H1 (cell line): Measurements from ENCODE around the gene ZNF318. TPM values are rescaled to one million over a fixed set of nuclear protein-coding genes. Genes with fewer than 3 reads are reported as not detected.

Source experiments
- CTCF ChIA-PET: fragments of 300-600 bp; sonication (Branson Sonifier 250); formaldehyde crosslinking; loops from one replicate; lab custom pipeline; 2021; ENCODE audit not compliant: partially characterized antibody; lab: Charles Lee
- POLR2A ChIA-PET: fragments of 300-600 bp; sonication (Branson Sonifier 250); formaldehyde crosslinking; loops from one replicate; lab custom pipeline; 2021; ENCODE audit warnings: inconsistent platforms; ENCODE audit not compliant: partially characterized antibody; lab: Charles Lee
- DNase-seq, 2 experiments: peaks; one replicate each; pipeline versions ENCODE4 v3.0.0 to v3.0.0-alpha.2; 2010 to 2022; ENCODE audit warnings: low spot score in 2 of 2, low read depth in 1 of 2, mixed read lengths in 1 of 2
- FAIRE-seq: peaks from 2 replicates; lab custom pipeline; 2011; peaks lifted over from hg19 to GRCh38; lab: Jason Lieb, UNC
- H2AFZ ChIP-seq: 2 replicates; pipeline ENCODE4 v1.8.1; 2012; ENCODE audit warnings: low read length, inconsistent platforms
- H2AK5ac ChIP-seq: 2 replicates; pipeline ENCODE4 v1.6.1; 2013; ENCODE audit warnings: low read depth, low read length
- H2BK120ac ChIP-seq: replicated peaks from 2 replicates; pipeline ENCODE3; 2013; ENCODE audit warnings: low read depth, low read length, inconsistent platforms
- H2BK12ac ChIP-seq: 2 replicates; pipeline ENCODE4 v1.6.1; 2013; ENCODE audit warnings: low read depth, low read length
- H2BK15ac ChIP-seq: 2 replicates; pipeline ENCODE4 v1.6.1; 2013; ENCODE audit warnings: low read length
- H2BK20ac ChIP-seq: 2 replicates; pipeline ENCODE4 v1.6.1; 2013; ENCODE audit warnings: low read length
- H2BK5ac ChIP-seq: 2 replicates; pipeline ENCODE4 v1.6.1; 2013; ENCODE audit warnings: low read depth, low read length
- H3K14ac ChIP-seq: 2 replicates; pipeline ENCODE4 v1.6.1; 2013; ENCODE audit warnings: inconsistent platforms; ENCODE audit not compliant: insufficient read length
- H3K18ac ChIP-seq: 2 replicates; pipeline ENCODE4 v1.6.1; 2013; ENCODE audit warnings: low read length; ENCODE audit errors: extremely low read depth
- H3K23ac ChIP-seq: 2 replicates; pipeline ENCODE4 v1.6.1; 2013; ENCODE audit warnings: inconsistent platforms; ENCODE audit not compliant: insufficient read length
- H3K23me2 ChIP-seq: 2 replicates; pipeline ENCODE4 v1.6.1; 2013; ENCODE audit warnings: low read depth, low read length
- H3K27ac ChIP-seq: 2 replicates; pipeline ENCODE4 v1.6.1; 2011; ENCODE audit warnings: low read depth, low read length, inconsistent platforms
- H3K27me3 ChIP-seq, 4 experiments: replicated peaks in 1 of 4; 1 replicate in 1 of 4; 2 replicates in 3 of 4; pipeline versions ENCODE4 v1.6.1 to v1.8.1; 2011 to 2013; ENCODE audit warnings: low read length in 3 of 4, mild to moderate bottlenecking in 3 of 4, inconsistent platforms in 2 of 4, mixed read lengths in 2 of 4, moderate library complexity in 1 of 4; ENCODE audit not compliant: control insufficient read depth in 3 of 4, insufficient read depth in 3 of 4; ENCODE audit errors: extremely low read depth in 1 of 4
- H3K36me3 ChIP-seq, 4 experiments: 2 replicates each; pipeline versions ENCODE4 v1.6.1 to v1.8.1; 2011 to 2013; ENCODE audit warnings: mild to moderate bottlenecking in 4 of 4, low read length in 3 of 4, moderate library complexity in 2 of 4, control low read depth in 1 of 4, inconsistent platforms in 1 of 4; ENCODE audit not compliant: insufficient read depth in 4 of 4, control insufficient read depth in 2 of 4
- H3K4ac ChIP-seq: replicated peaks from 2 replicates; pipeline ENCODE3; 2013; ENCODE audit warnings: low read length, low read depth, mixed read lengths, inconsistent platforms; ENCODE audit not compliant: insufficient read length
- H3K4me1 ChIP-seq, 4 experiments: replicated peaks in 1 of 4; 1 replicate in 1 of 4; 2 replicates in 3 of 4; pipeline versions ENCODE4 v1.6.1 to v1.8.1; 2011 to 2013; ENCODE audit warnings: low read length in 3 of 4, inconsistent platforms in 2 of 4, mixed read lengths in 1 of 4; ENCODE audit not compliant: insufficient read depth in 4 of 4, control insufficient read depth in 3 of 4
- H3K4me2 ChIP-seq, 2 experiments: 2 replicates each; pipeline versions ENCODE4 v1.6.1 to v1.8.1; 2011 to 2013; ENCODE audit warnings: low read depth in 2 of 2, low read length in 2 of 2, control low read depth in 1 of 2, inconsistent platforms in 1 of 2, mild to moderate bottlenecking in 1 of 2; ENCODE audit not compliant: insufficient read depth in 1 of 2
- H3K4me3 ChIP-seq, 4 experiments: fragments of 200-600, 300-600 bp in 1 of 4; sonication (generic), shearing (Covaris generic), sonication (Bioruptor Twin) in 1 of 4; 2 replicates each; pipeline versions ENCODE4 v1.5.1 to v1.8.1; 2011 to 2016; ENCODE audit warnings: low read length in 4 of 4, low read depth in 3 of 4, control low read depth in 2 of 4, inconsistent platforms in 2 of 4, mild to moderate bottlenecking in 2 of 4, mixed read lengths in 1 of 4, moderate library complexity in 1 of 4; ENCODE audit not compliant: insufficient read depth in 2 of 4; ENCODE audit errors: extremely low read depth in 1 of 4
- H3K56ac ChIP-seq: replicated peaks from 2 replicates; pipeline ENCODE3; 2013; ENCODE audit warnings: low read depth, mild to moderate bottlenecking, mixed read lengths, low read length, inconsistent platforms; ENCODE audit not compliant: insufficient read length
- H3K79me1 ChIP-seq: 2 replicates; pipeline ENCODE4 v1.6.1; 2013; ENCODE audit warnings: low read depth, low read length, control low read depth
- H3K79me2 ChIP-seq, 2 experiments: 2 replicates each; pipeline versions ENCODE4 v1.6.1 to v1.8.1; 2012 to 2013; ENCODE audit warnings: low read length in 2 of 2, mild to moderate bottlenecking in 2 of 2, inconsistent platforms in 1 of 2; ENCODE audit not compliant: insufficient read depth in 2 of 2, control insufficient read depth in 1 of 2
- H3K9ac ChIP-seq, 4 experiments: replicated peaks in 1 of 4; 1 replicate in 1 of 4; 2 replicates in 3 of 4; pipeline versions ENCODE4 v1.6.1 to v1.8.1; 2011 to 2013; ENCODE audit warnings: low read depth in 3 of 4, low read length in 3 of 4, control low read depth in 2 of 4, mild to moderate bottlenecking in 2 of 4, moderate library complexity in 2 of 4, inconsistent platforms in 1 of 4; ENCODE audit errors: extremely low read depth in 1 of 4
- H3K9me3 ChIP-seq, 2 experiments: 2 replicates each; pipeline versions ENCODE4 v1.6.1 to v1.8.1; 2012 to 2013; ENCODE audit warnings: mild to moderate bottlenecking in 2 of 2, moderate library complexity in 2 of 2, control low read depth in 1 of 2, inconsistent platforms in 1 of 2, low read depth in 1 of 2, low read length in 1 of 2, mixed read lengths in 1 of 2; ENCODE audit not compliant: insufficient read depth in 2 of 2
- H4K20me1 ChIP-seq, 2 experiments: replicated peaks in 1 of 2; 2 replicates each; pipeline versions ENCODE3 to v1.8.1; 2011 to 2013; ENCODE audit warnings: inconsistent platforms in 2 of 2, low read length in 2 of 2, mild to moderate bottlenecking in 1 of 2; ENCODE audit not compliant: insufficient read depth in 2 of 2, control insufficient read depth in 1 of 2
- H4K5ac ChIP-seq: 2 replicates; pipeline ENCODE4 v1.6.1; 2013; ENCODE audit warnings: low read length, low read depth, mixed read lengths, inconsistent platforms; ENCODE audit not compliant: insufficient read length
- H4K8ac ChIP-seq: 2 replicates; pipeline ENCODE4 v1.8.0; 2013; ENCODE audit warnings: mild to moderate bottlenecking, moderate library complexity, low read length, inconsistent platforms; ENCODE audit not compliant: insufficient read depth; ENCODE audit errors: extremely low read depth
- H4K91ac ChIP-seq: replicated peaks from 2 replicates; pipeline ENCODE3; 2013; ENCODE audit warnings: low read length, mixed read lengths, inconsistent platforms; ENCODE audit not compliant: insufficient read length
- ASH2L ChIP-seq: fragments of 200-600, 300-600 bp; sonication (generic); IDR thresholded peaks from one replicate; pipeline ENCODE4 v1.7.1; 2017; ENCODE audit warnings: low read length
- BRCA1 ChIP-seq: IDR thresholded peaks from 2 replicates; pipeline ENCODE4 v1.6.1; 2012; ENCODE audit warnings: low read depth, low read length, improper control_type of control experiment
- FOSL1 ChIP-seq: IDR thresholded peaks from 2 replicates; pipeline ENCODE4 v1.6.1; 2011; ENCODE audit warnings: mild to moderate bottlenecking, low read depth, low read length, moderate library complexity; ENCODE audit not compliant: insufficient read depth
- KDM4A ChIP-seq: IDR thresholded peaks from one replicate; pipeline ENCODE4 v1.7.1; 2012; ENCODE audit warnings: low read depth, mild to moderate bottlenecking, moderate library complexity, low read length, inconsistent platforms; ENCODE audit not compliant: severe bottlenecking
- NRF1 ChIP-seq: IDR thresholded peaks from 2 replicates; pipeline ENCODE4 v1.6.1; 2011; ENCODE audit warnings: mild to moderate bottlenecking, low read depth, low read length, improper control_type of control experiment
- PHF8 ChIP-seq: fragments of 200-600 bp; sonication (generic); conservative IDR thresholded peaks from 2 replicates; pipeline ENCODE4 v1.7.1; 2012; ENCODE audit warnings: low read depth, mild to moderate bottlenecking, inconsistent platforms, low read length, moderate library complexity
- RAD21 ChIP-seq, 2 experiments: IDR thresholded peaks in 1 of 2; conservative IDR thresholded peaks in 1 of 2; 2 replicates each; pipeline ENCODE4 v1.6.1; 2011; ENCODE audit warnings: low read depth in 2 of 2, low read length in 2 of 2, improper control_type of control experiment in 1 of 2, inconsistent platforms in 1 of 2, mild to moderate bottlenecking in 1 of 2, moderate library complexity in 1 of 2
- RFX5 ChIP-seq: IDR thresholded peaks from 2 replicates; pipeline ENCODE4 v1.6.1; 2011; ENCODE audit warnings: low read depth, low read length, improper control_type of control experiment, borderline replicate concordance
- SIN3A ChIP-seq, 2 experiments: IDR thresholded peaks in 1 of 2; conservative IDR thresholded peaks in 1 of 2; 2 replicates each; pipeline ENCODE4 v1.6.1; 2011 to 2012; ENCODE audit warnings: low read length in 2 of 2, improper control_type of control experiment in 1 of 2, low read depth in 1 of 2, mild to moderate bottlenecking in 1 of 2
- SP4 ChIP-seq: IDR thresholded peaks from 2 replicates; pipeline ENCODE4 v1.6.1; 2012; ENCODE audit warnings: low read length, inconsistent platforms
- TAF7 ChIP-seq: optimal IDR thresholded peaks from 2 replicates; pipeline ENCODE3; 2011; ENCODE audit warnings: low read depth, mild to moderate bottlenecking, inconsistent platforms, low read length, moderate library complexity, borderline replicate concordance
- YY1 ChIP-seq: IDR thresholded peaks from 2 replicates; pipeline ENCODE4 v1.6.1; 2011; ENCODE audit warnings: low read depth, mild to moderate bottlenecking, low read length
- polyA plus RNA-seq, 7 experiments: library from polyadenylated mRNA; depleted of rRNA in 3 of 7; stranded (reverse) in 5 of 7; unstranded in 2 of 7; fragments of >200 nt in 5 of 7; fragments of 200-250 nt in 2 of 7; gene quantifications; 1 replicate in 5 of 7; 2 replicates in 1 of 7; 4 replicates in 1 of 7; pipeline versions ENCODE4 v1.2.1 to v1.2.3, GENCODE V29; 2011 to 2013; ENCODE audit warnings: missing spikeins in 2 of 7, mixed read lengths in 2 of 7
- total RNA-seq: library from RNA; stranded (reverse); fragmentation: NEBNext Ultra II Directional; extraction: Animal tissue kit (Norgen Biotek cat#: 25700); gene quantifications from 2 replicates; pipeline ENCODE4 v1.2.1, GENCODE V29; 2021

ZNF318 gene
- total and polyA plus RNA-seq, 2 of the 8 experiments (the other 6 are each of a cell fraction or from before 2014, with no cell fraction given), result 10.2 to 22.1 TPM

DNA sequence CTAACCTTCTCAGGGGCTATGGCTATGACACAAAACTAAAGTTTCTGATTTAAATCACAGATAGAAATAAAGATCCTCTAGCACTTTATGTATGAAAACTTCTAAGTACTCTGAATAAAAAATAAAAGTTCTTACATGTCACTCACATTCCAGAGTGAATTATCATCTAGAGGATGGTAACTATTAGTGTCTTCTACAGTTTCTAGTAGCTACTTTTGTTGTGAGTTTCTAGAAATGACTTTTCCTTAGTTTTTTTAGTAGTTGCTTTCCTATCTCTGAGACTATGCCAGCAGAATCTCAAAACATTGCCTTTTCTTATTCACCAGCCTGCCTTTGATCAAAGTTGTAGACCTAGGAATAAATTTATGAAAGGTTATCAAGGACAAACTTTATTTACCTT, 10.1 kb downstream of the ZNF318 start:
- Histone ChIP-seq H3K79me1 (no peaks in the 10 kb centered on the region), H3K4me3 (no peak overlapping the region), H4K20me1 (no peaks in the 10 kb centered on the region), H2BK15ac (no peak overlapping the region), H3K18ac (no peak overlapping the region), H2AFZ (no peak overlapping the region), H2BK120ac (no peak overlapping the region), H2BK5ac (no peak overlapping the region), H3K4me2 (no peak overlapping the region), H2BK12ac (no peak overlapping the region), H4K8ac (no peak overlapping the region), H3K4ac (no peak overlapping the region), H2BK20ac (no peak overlapping the region), H3K36me3 (peaks cover 2 to 22% (median 8%) of the 10 kb centered on the region in 4 experiments; a peak in 6 of 8 replicates), H3K23me2 (no peaks in the 10 kb centered on the region), H2AK5ac (no peak overlapping the region), H3K79me2 (no peaks in the 10 kb centered on the region), H3K27me3 (no peaks in the 10 kb centered on the region), H3K27ac (no peak overlapping the region), H3K14ac (no peak overlapping the region), H3K23ac (no peak overlapping the region), H3K4me1 (peaks cover 0 to 2% (median 0%) of the 10 kb centered on the region in 4 experiments; a peak in 2 of 7 replicates), H3K9me3 (no peaks in the 10 kb centered on the region), H4K5ac (no peak overlapping the region), H3K56ac (no peak overlapping the region), H4K91ac (no peak overlapping the region), H3K9ac (no peak overlapping the region)
- TF ChIP-seq YY1 (no peak), NRF1 (no peak), FOSL1 (no peak), KDM4A (no peak), RAD21 (IDR thresholded peaks at IDR 0.05 in 1 of 2, conservative IDR thresholded peaks at IDR 0.05 in 1 of 2; ENCODE audit: low read depth in 2 of 2, low read length in 2 of 2) (no peak), BRCA1 (no peak), SP4 (no peak), ASH2L (no peak), TAF7 (no peak), SIN3A (conservative IDR thresholded peaks at IDR 0.05 in 1 of 2, IDR thresholded peaks at IDR 0.05 in 1 of 2; ENCODE audit: low read depth in 1 of 2, low read length in 2 of 2) (no peak), RFX5 (no peak), PHF8 (no peak)
- DNase-seq (no peak), FAIRE-seq (no peak)
- ChIA-PET CTCF (interaction anchor here (1.7 kb wide), 1 partner anchor 9 kb away, joined by 4 read pairs; no protein-coding TSS in a partner anchor), POLR2A (no interaction called here)
